Right renal cortex interstitium (tissue), 3 donors: ENCODE measurements around the gene KIF5A. TPM values are rescaled to one million over a fixed set of nuclear protein-coding genes. Genes with fewer than 3 reads are reported as not detected.
A peak's percentile ranks its signal among the peaks of the same experiment; 100 is the strongest.

Experiments used
- DNase-seq, 3 donors: peaks; one replicate each; pipeline ENCODE4 v3.0.0-alpha.2; 2013; ENCODE audit warnings: low read depth in 3 of 3, low spot score in 2 of 3
- polyA plus RNA-seq, 3 donors: library from polyadenylated mRNA; unstranded; fragments of 120-200 nt; gene quantifications; one replicate each; pipeline ENCODE4 v1.2.1, GENCODE V29; 2013; ENCODE audit not compliant: insufficient read length in 3 of 3

The KIF5A gene
- polyA plus RNA-seq, 3 donors: 0.31 to 0.39 (median 0.32) TPM

- no peak for DNase-seq
These were observed 77.1 kb downstream of the KIF5A start for GRCh38 chr12:57626921-57627445.

- DNase-seq: no peak
These were observed 77.8 kb downstream of the KIF5A start for GRCh38 chr12:57627501-57628279.

GRCh38 chr12:57628280-57629191, 78.7 kb downstream of the KIF5A start:
- no peak for DNase-seq

- no peak for DNase-seq
These were observed 80.1 kb downstream of the KIF5A start for GRCh38 chr12:57629897-57630471.

GRCh38 chr12:57630891-57631433, 81.1 kb downstream of the KIF5A start:
- no peak for DNase-seq

GRCh38 chr12:57631566-57632072, 81.8 kb downstream of the KIF5A start:
- no peak for DNase-seq

GRCh38 chr12:57632073-57632957, 82.5 kb downstream of the KIF5A start:
- no peak for DNase-seq

GRCh38 chr12:57632958-57633840, 83.4 kb downstream of the KIF5A start, which contains the start of gene B4GALNT1:
B4GALNT1 (minus strand) TSS chr12:57633201; CDS start chr12:57632132, 1,069 bp downstream.
- DNase-seq: peak in 1 of 3 donors; percentile 57

Other genes starting within 250 kb of the KIF5A start
- gene R3HDM2, start 119.0 kb upstream of the KIF5A start, polyA plus RNA-seq: 10 to 100 TPM; 60.6 to 67.5 (median 66.1) TPM
- gene INHBC, start 115.3 kb upstream of the KIF5A start, polyA plus RNA-seq: under 1 TPM; 0.14 to 0.21 (median 0.20) TPM
- gene INHBE, start 94.7 kb upstream of the KIF5A start, polyA plus RNA-seq: under 1 TPM; 0.40 to 0.44 (median 0.42) TPM
- gene GLI1, start 90.3 kb upstream of the KIF5A start, polyA plus RNA-seq: 10 to 100 TPM; 15.9 to 18.8 (median 16.5) TPM
- 1 to 10 TPM; 1.9 to 2.3 (median 1.9) TPM for gene ARHGAP9, start 70.2 kb upstream of the KIF5A start, polyA plus RNA-seq
- 100 to 1,000 TPM; 108 to 110 (median 109) TPM for gene MARS1, start 62.0 kb upstream of the KIF5A start, polyA plus RNA-seq
- gene DDIT3, start 29.5 kb upstream of the KIF5A start, polyA plus RNA-seq: 10 to 100 TPM; 33.8 to 35.7 (median 35.3) TPM
- gene MBD6, start 27.2 kb upstream of the KIF5A start, polyA plus RNA-seq: 10 to 100 TPM; 36.8 to 44.8 (median 41.6) TPM
- gene DCTN2, start 2.9 kb upstream of the KIF5A start, polyA plus RNA-seq: 100 to 1,000 TPM; 163 to 179 (median 165) TPM
- 10 to 100 TPM; 43.6 to 47.5 (median 44.8) TPM for gene PIP4K2C, start 41.1 kb downstream of the KIF5A start, polyA plus RNA-seq
- gene DTX3, start 54.8 kb downstream of the KIF5A start, polyA plus RNA-seq: 10 to 100 TPM; 44.4 to 51.8 (median 47.0) TPM
- 10 to 100 TPM; 26.7 to 31.4 (median 27.8) TPM for gene ARHGEF25, start 61.4 kb downstream of the KIF5A start, polyA plus RNA-seq
- gene B4GALNT1, start 83.2 kb downstream of the KIF5A start, polyA plus RNA-seq: under 1 TPM; 0.37 to 0.75 (median 0.64) TPM
- 100 to 1,000 TPM; 225 to 234 (median 233) TPM for gene OS9, start 144.1 kb downstream of the KIF5A start, polyA plus RNA-seq
- 1 to 10 TPM in 2 of 3 donors, under 1 TPM in 1; 0.68 to 1.9 (median 1.2) TPM for gene AGAP2, start 188.7 kb downstream of the KIF5A start, polyA plus RNA-seq
- 100 to 1,000 TPM in 2 of 3 donors, 10 to 100 TPM in 1; 97.4 to 110 (median 109) TPM for gene TSPAN31, start 195.0 kb downstream of the KIF5A start, polyA plus RNA-seq
- gene CDK4, start 202.3 kb downstream of the KIF5A start, polyA plus RNA-seq: 100 to 1,000 TPM; 219 to 251 (median 232) TPM
- gene MARCHF9, start 205.1 kb downstream of the KIF5A start, polyA plus RNA-seq: 10 to 100 TPM; 15.6 to 18.0 (median 15.6) TPM
- 1 to 10 TPM in 1 of 3 donors, under 1 TPM in 2; 0.80 to 1.0 (median 0.82) TPM for gene CYP27B1, start 217.0 kb downstream of the KIF5A start, polyA plus RNA-seq
- gene METTL1, start 222.1 kb downstream of the KIF5A start, polyA plus RNA-seq: 10 to 100 TPM; 31.6 to 33.1 (median 33.0) TPM
- 10 to 100 TPM; 10.1 to 12.5 (median 11.7) TPM for gene EEF1AKMT3, start 222.6 kb downstream of the KIF5A start, polyA plus RNA-seq
- 10 to 100 TPM; 36.3 to 45.5 (median 42.2) TPM for gene TSFM, start 232.7 kb downstream of the KIF5A start, polyA plus RNA-seq